ENCODE results near the gene ACAA1. TPM values are rescaled to one million over a fixed set of nuclear protein-coding genes. Genes with fewer than 3 reads are reported as not detected.

Gene ACAA1
- total RNA-seq, 1 experiment from 2014 or later = 52.0 TPM

DNA sequence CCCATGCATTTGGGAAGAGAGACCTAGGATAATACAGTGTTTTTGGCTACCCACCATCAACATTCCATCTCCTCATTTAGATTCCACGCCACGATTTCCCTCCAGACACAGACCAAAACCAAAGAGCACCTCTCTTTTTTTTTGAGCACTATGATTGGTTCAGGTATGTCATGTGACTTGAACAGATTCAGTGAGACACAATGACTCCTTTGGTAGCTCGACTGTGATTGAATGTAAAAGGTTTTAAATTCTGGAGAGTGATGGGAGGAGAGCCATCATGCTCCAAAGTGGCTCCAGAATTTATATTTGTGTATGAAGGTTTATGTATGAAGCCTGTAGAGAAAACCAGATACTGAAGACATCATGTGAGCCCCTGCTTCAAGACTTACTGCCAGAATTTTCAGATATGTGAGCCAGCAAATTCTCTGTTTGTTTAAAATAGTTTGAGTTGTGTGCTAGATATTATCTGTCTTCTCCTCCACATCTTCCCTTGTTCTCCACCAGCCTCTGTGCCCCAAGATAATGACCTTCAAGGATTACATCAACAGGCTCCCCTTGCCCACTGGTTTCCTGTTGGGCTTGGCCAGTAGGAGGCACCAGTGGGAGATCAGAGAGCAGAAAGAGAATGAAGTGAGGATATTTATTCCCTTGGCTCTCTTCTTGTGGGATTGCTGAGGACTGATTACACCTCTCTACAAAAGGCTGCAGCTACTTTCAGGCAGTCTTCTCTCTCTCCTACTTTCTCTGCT, 14.0 kb upstream of the ACAA1 start:
- Histone ChIP-seq H3K4me1 (ENCODE audit: control insufficient read depth, insufficient read depth, low read length) (no peaks in the 10 kb centered on the region), H3K27ac (ENCODE audit: low read length) (no peak overlapping the region), H3K9me3 (ENCODE audit: control insufficient read depth, insufficient read depth, low read depth, low read length) (no peaks in the 10 kb centered on the region; the same call in 1 of the 2 replicates), H3K27me3 (ENCODE audit: control insufficient read depth, insufficient read depth, low read length) (no peaks in the 10 kb centered on the region), H3K36me3 (ENCODE audit: control insufficient read depth, insufficient read depth, low read length) (no peaks in the 10 kb centered on the region; the same call in 1 of the 2 replicates), H3K4me3 (ENCODE audit: low read depth in 2 of 2, low read length in 2 of 2) (no peak overlapping the region)
- ATAC-seq (no peak), DNase-seq (ENCODE audit: low read depth, low spot score) (no peak)
- intact Hi-C loops (cut with micrococcal nuclease; ENCODE audit: unreplicated experiment) = no loop called here
- POLR2A ChIA-PET = no interaction called here
- no TSS peak for BruUV-seq (replicated peaks)
- TF ChIP-seq SIN3A (IDR thresholded peaks at IDR 0.05; ENCODE audit: borderline replicate concordance, insufficient read depth, low read depth, low read length) = no peak
- TF ChIP-seq, protein P1, sequence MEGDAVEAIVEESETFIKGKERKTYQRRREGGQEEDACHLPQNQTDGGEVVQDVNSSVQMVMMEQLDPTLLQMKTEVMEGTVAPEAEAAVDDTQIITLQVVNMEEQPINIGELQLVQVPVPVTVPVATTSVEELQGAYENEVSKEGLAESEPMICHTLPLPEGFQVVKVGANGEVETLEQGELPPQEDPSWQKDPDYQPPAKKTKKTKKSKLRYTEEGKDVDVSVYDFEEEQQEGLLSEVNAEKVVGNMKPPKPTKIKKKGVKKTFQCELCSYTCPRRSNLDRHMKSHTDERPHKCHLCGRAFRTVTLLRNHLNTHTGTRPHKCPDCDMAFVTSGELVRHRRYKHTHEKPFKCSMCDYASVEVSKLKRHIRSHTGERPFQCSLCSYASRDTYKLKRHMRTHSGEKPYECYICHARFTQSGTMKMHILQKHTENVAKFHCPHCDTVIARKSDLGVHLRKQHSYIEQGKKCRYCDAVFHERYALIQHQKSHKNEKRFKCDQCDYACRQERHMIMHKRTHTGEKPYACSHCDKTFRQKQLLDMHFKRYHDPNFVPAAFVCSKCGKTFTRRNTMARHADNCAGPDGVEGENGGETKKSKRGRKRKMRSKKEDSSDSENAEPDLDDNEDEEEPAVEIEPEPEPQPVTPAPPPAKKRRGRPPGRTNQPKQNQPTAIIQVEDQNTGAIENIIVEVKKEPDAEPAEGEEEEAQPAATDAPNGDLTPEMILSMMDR (IDR thresholded peaks at IDR 0.05) = peak; percentile 13; the same call in 1 of the 2 replicates
- TF ChIP-seq TCF7L2 (IDR thresholded peaks at IDR 0.05; ENCODE audit: low read depth, low read length) = no peak
- in situ Hi-C loops (cut with HindIII; ENCODE audit: low pct_unique_long_range_greater_than_20kb, low sequenced_read_pairs) = no loop called here
- CTCF ChIA-PET = no interaction called here

DNA sequence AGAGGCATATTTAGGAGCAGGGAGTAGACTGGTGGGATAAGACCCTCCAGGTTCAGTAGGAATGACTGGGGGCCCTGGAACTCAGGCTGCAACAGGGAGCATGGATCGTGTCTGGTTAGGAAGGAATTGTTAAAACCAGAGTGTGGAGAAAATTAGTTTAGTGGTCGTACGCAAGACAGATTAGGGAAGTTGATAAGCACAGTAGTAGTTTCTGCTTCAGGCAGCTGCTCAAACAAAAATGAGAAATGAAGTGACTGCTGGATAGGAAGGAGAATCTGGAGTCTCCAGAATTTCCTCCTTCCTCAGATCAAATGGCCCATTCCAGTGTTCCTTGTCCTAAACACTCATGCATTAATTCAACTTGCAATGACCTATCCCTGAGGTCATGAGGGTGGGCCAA, 12.8 kb upstream of the ACAA1 start:
- DNase-seq (ENCODE audit: low read depth, low spot score) (no peak), ATAC-seq (no peak)
- intact Hi-C loops (cut with micrococcal nuclease; ENCODE audit: unreplicated experiment) = no loop called here
- in situ Hi-C loops (cut with HindIII; ENCODE audit: low pct_unique_long_range_greater_than_20kb, low sequenced_read_pairs) = no loop called here
- H3K4me1 ChIP-seq (ENCODE audit: control insufficient read depth, insufficient read depth, low read length) = no peaks in the 10 kb centered on the region
- no peak overlapping the region for H3K27ac ChIP-seq (ENCODE audit: low read length)
- no peaks in the 10 kb centered on the region; the same call in 1 of the 2 replicates for H3K9me3 ChIP-seq (ENCODE audit: control insufficient read depth, insufficient read depth, low read depth, low read length)
- CTCF ChIA-PET = no interaction called here
- H3K27me3 ChIP-seq (ENCODE audit: control insufficient read depth, insufficient read depth, low read length) = no peaks in the 10 kb centered on the region
- H3K36me3 ChIP-seq (ENCODE audit: control insufficient read depth, insufficient read depth, low read length) = no peaks in the 10 kb centered on the region; the same call in 1 of the 2 replicates
- no TSS peak for BruUV-seq (replicated peaks)
- no peak overlapping the region for H3K4me3 ChIP-seq (ENCODE audit: low read depth in 2 of 2, low read length in 2 of 2)
- TF ChIP-seq SIN3A (IDR thresholded peaks at IDR 0.05; ENCODE audit: borderline replicate concordance, insufficient read depth, low read depth, low read length) (no peak), TCF7L2 (IDR thresholded peaks at IDR 0.05; ENCODE audit: low read depth, low read length) (no peak), POLR2AphosphoS5 (IDR thresholded peaks at IDR 0.05; ENCODE audit: low read depth, low read length) (no peak)
- TF ChIP-seq, protein P1 (IDR thresholded peaks at IDR 0.05) = no peak
- TF ChIP-seq, protein P2, sequence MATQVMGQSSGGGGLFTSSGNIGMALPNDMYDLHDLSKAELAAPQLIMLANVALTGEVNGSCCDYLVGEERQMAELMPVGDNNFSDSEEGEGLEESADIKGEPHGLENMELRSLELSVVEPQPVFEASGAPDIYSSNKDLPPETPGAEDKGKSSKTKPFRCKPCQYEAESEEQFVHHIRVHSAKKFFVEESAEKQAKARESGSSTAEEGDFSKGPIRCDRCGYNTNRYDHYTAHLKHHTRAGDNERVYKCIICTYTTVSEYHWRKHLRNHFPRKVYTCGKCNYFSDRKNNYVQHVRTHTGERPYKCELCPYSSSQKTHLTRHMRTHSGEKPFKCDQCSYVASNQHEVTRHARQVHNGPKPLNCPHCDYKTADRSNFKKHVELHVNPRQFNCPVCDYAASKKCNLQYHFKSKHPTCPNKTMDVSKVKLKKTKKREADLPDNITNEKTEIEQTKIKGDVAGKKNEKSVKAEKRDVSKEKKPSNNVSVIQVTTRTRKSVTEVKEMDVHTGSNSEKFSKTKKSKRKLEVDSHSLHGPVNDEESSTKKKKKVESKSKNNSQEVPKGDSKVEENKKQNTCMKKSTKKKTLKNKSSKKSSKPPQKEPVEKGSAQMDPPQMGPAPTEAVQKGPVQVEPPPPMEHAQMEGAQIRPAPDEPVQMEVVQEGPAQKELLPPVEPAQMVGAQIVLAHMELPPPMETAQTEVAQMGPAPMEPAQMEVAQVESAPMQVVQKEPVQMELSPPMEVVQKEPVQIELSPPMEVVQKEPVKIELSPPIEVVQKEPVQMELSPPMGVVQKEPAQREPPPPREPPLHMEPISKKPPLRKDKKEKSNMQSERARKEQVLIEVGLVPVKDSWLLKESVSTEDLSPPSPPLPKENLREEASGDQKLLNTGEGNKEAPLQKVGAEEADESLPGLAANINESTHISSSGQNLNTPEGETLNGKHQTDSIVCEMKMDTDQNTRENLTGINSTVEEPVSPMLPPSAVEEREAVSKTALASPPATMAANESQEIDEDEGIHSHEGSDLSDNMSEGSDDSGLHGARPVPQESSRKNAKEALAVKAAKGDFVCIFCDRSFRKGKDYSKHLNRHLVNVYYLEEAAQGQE (IDR thresholded peaks at IDR 0.05; ENCODE audit: insufficient read depth in 1 of 2, low read depth in 2 of 2, low read length in 1 of 2) = no peak
- POLR2A ChIA-PET = no interaction called here
